ENCODE measurements around the gene GFOD1. TPM values are rescaled to one million over a fixed set of nuclear protein-coding genes. Genes with fewer than 3 reads are reported as not detected.

Gene GFOD1
- total RNA-seq, 1 experiment from 2014 or later, result 8.8 TPM

DNA sequence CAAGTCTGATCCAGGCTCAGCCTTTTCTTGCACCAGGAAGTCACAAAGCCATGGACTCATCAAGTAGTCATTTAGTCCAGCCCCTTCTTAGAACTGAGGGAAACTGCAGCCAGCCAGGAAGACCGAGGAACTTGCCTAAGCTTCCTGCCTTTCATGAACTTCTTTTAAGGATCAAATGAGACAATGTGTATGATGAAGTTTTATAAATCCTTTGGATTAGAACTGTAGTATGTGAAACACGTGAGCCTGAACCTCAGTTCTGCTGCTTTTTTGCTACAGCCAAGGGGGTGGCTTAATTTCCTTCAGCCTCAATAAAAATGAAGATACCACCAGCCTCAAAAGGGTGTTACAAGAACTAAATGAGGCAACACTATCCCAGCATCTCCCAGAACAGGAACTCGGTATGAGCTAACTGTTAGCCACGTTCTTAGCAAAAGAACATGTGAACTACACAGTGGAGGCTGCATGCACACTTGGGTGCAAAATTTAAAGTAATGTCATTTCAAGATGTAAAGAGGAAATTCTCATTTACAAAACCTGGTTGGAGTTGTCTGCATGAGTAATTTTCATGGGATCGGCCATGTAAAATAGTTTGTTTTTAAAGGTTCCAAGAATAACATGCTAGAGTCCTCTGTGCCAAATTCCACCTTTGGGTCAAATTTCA is 83.0 kb downstream of the GFOD1 start:
- Histone ChIP-seq H3K4me1 (ENCODE audit: insufficient read depth, low read length, poor library complexity, severe bottlenecking) (peaks cover 5% of the 10 kb centered on the region), H3K9me3 (ENCODE audit: low read depth, low read length, poor library complexity, severe bottlenecking) (no peaks in the 10 kb centered on the region), H3K27ac (ENCODE audit: low read depth, low read length, poor library complexity, severe bottlenecking) (no peak overlapping the region), H3K36me3 (ENCODE audit: insufficient read depth, low read length, poor library complexity, severe bottlenecking) (no peaks in the 10 kb centered on the region), H3K4me3 (ENCODE audit: low read depth, low read length, poor library complexity, severe bottlenecking) (no peak overlapping the region), H3K27me3 (replicated peaks; ENCODE audit: insufficient read depth, low read depth, low read length, poor library complexity) (no peaks in the 10 kb centered on the region)
- DNase-seq (ENCODE audit: low spot score), result no peak
- POLR2A ChIA-PET (ENCODE audit: low non-redundant PET), result interaction anchor here (0.6 kb wide), 1 partner anchor 58 kb away, joined by 3 read pairs; no protein-coding TSS in a partner anchor
- CTCF ChIA-PET, result no interaction called here
- TF ChIP-seq EZH2 (IDR thresholded peaks at IDR 0.05; ENCODE audit: borderline replicate concordance, low read depth, low read length, poor library complexity, severe bottlenecking), result no peak
- TF ChIP-seq, protein P1, sequence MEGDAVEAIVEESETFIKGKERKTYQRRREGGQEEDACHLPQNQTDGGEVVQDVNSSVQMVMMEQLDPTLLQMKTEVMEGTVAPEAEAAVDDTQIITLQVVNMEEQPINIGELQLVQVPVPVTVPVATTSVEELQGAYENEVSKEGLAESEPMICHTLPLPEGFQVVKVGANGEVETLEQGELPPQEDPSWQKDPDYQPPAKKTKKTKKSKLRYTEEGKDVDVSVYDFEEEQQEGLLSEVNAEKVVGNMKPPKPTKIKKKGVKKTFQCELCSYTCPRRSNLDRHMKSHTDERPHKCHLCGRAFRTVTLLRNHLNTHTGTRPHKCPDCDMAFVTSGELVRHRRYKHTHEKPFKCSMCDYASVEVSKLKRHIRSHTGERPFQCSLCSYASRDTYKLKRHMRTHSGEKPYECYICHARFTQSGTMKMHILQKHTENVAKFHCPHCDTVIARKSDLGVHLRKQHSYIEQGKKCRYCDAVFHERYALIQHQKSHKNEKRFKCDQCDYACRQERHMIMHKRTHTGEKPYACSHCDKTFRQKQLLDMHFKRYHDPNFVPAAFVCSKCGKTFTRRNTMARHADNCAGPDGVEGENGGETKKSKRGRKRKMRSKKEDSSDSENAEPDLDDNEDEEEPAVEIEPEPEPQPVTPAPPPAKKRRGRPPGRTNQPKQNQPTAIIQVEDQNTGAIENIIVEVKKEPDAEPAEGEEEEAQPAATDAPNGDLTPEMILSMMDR (conservative IDR thresholded peaks at IDR 0.05; ENCODE audit: low read depth, low read length), result no peak
- intact Hi-C loops (cut with micrococcal nuclease; ENCODE audit: unreplicated experiment), result no loop called here
- no TSS peak for BruUV-seq (replicated peaks)

DNA sequence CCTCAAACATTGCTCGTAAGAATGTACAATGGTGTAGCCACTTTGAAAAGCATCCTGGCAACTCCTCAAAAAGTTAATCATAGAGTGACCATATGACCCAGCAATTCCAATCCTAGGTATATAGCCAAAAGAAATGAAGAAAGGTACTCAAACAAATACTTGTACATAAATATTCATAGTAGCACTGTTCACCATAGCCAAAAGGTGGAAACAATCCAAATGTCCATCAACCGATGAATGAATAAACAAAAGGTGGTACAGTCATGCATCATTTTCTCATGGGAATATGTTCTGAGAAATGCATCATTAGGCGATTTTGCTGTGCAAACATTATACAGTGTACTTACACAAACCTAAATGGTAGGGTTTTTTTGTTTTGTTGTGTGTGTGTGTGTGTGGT is 84.7 kb downstream of the GFOD1 start:
- TF ChIP-seq, protein P1 (conservative IDR thresholded peaks at IDR 0.05; ENCODE audit: low read depth, low read length), result no peak
- no peak for TF ChIP-seq EZH2 (IDR thresholded peaks at IDR 0.05; ENCODE audit: borderline replicate concordance, low read depth, low read length, poor library complexity, severe bottlenecking)
- no peak for DNase-seq (ENCODE audit: low spot score)
- H3K9me3 ChIP-seq (ENCODE audit: low read depth, low read length, poor library complexity, severe bottlenecking), result no peaks in the 10 kb centered on the region
- H3K36me3 ChIP-seq (ENCODE audit: insufficient read depth, low read length, poor library complexity, severe bottlenecking), result no peaks in the 10 kb centered on the region
- H3K27me3 ChIP-seq (replicated peaks; ENCODE audit: insufficient read depth, low read depth, low read length, poor library complexity), result no peaks in the 10 kb centered on the region
- no peak overlapping the region for H3K27ac ChIP-seq (ENCODE audit: low read depth, low read length, poor library complexity, severe bottlenecking)
- H3K4me3 ChIP-seq (ENCODE audit: low read depth, low read length, poor library complexity, severe bottlenecking), result no peak overlapping the region
- intact Hi-C loops (cut with micrococcal nuclease; ENCODE audit: unreplicated experiment), result no loop called here
- no TSS peak for BruUV-seq (replicated peaks)
- ChIA-PET CTCF (no interaction called here), POLR2A (ENCODE audit: low non-redundant PET) (no interaction called here)
- no peaks in the 10 kb centered on the region for H3K4me1 ChIP-seq (ENCODE audit: insufficient read depth, low read length, poor library complexity, severe bottlenecking)

DNA sequence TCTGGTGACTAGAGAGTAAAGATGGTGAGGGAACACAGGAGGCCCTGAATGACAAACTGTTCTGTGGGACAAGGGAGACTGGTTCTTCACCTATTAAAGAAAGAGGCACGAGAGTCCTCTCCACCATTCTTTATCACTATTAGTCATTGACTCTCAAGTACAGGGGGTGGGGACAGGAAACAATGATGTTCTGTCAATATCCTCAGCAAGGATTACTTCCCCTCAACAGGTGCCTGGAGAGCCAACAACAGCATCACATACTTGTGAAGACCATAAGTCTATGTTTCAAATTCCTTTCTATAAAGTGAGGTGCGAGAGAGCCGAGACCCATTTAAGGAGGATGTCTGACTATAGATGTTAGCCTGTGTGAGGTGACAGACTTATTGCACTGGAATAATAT is 86.6 kb downstream of the GFOD1 start:
- DNase-seq (ENCODE audit: low spot score), result no peak
- H3K36me3 ChIP-seq (ENCODE audit: insufficient read depth, low read length, poor library complexity, severe bottlenecking), result no peaks in the 10 kb centered on the region
- peaks cover 5% of the 10 kb centered on the region for H3K4me1 ChIP-seq (ENCODE audit: insufficient read depth, low read length, poor library complexity, severe bottlenecking)
- intact Hi-C loops (cut with micrococcal nuclease; ENCODE audit: unreplicated experiment), result no loop called here
- H3K4me3 ChIP-seq (ENCODE audit: low read depth, low read length, poor library complexity, severe bottlenecking), result no peak overlapping the region
- no TSS peak for BruUV-seq (replicated peaks)
- ChIA-PET CTCF (no interaction called here), POLR2A (ENCODE audit: low non-redundant PET) (no interaction called here)
- no peak overlapping the region for H3K27ac ChIP-seq (ENCODE audit: low read depth, low read length, poor library complexity, severe bottlenecking)
- H3K27me3 ChIP-seq (replicated peaks; ENCODE audit: insufficient read depth, low read depth, low read length, poor library complexity), result no peaks in the 10 kb centered on the region
- no peaks in the 10 kb centered on the region for H3K9me3 ChIP-seq (ENCODE audit: low read depth, low read length, poor library complexity, severe bottlenecking)
- TF ChIP-seq, protein P1 (conservative IDR thresholded peaks at IDR 0.05; ENCODE audit: low read depth, low read length), result no peak
- TF ChIP-seq EZH2 (IDR thresholded peaks at IDR 0.05; ENCODE audit: borderline replicate concordance, low read depth, low read length, poor library complexity, severe bottlenecking), result no peak
